NB4 (cell line): ENCODE results near the gene GBF1.

Experiments used
- DNase-seq: peaks from one replicate; pipeline ENCODE4 v3.0.0; 2010; ENCODE audit warnings: low read depth
- H3K4me3 ChIP-seq: one replicate; pipeline ENCODE4 v1.5.1; 2011; ENCODE audit warnings: mild to moderate bottlenecking, low read depth, low read length, moderate library complexity
- CTCF ChIP-seq: IDR thresholded peaks from one replicate; pipeline ENCODE4 v1.5.1; 2012; ENCODE audit warnings: low read depth, low read length
- MYC ChIP-seq: IDR thresholded peaks from 2 replicates; pipeline ENCODE4 v1.6.1; 2011; ENCODE audit warnings: low read depth, low read length
- POLR2A ChIP-seq: IDR thresholded peaks from 2 replicates; pipeline ENCODE4 v1.6.1; 2011; ENCODE audit warnings: mild to moderate bottlenecking; ENCODE audit not compliant: insufficient read length; ENCODE audit errors: extremely low read depth
- TF ChIP-seq, protein P1 (sequence below): IDR thresholded peaks from 2 replicates; pipeline ENCODE4 v1.6.1; 2011; ENCODE audit warnings: low read depth, low read length

The GBF1 gene

GRCh38 chr10:102418622-102419268 lies 173.4 kb downstream of the GBF1 start, which contains the start of gene PSD:
TSS of gene PSD (minus strand) at chr10:102418785. CDS start at chr10:102417038, 1,747 bp downstream.
- H3K4me3 ChIP-seq: no peak within 1 kb of the TSS
- TF ChIP-seq CTCF: no peak
- TF ChIP-seq, protein P1, sequence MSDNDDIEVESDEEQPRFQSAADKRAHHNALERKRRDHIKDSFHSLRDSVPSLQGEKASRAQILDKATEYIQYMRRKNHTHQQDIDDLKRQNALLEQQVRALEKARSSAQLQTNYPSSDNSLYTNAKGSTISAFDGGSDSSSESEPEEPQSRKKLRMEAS: no peak
- no peak for TF ChIP-seq MYC
- DNase-seq: no peak

DNA sequence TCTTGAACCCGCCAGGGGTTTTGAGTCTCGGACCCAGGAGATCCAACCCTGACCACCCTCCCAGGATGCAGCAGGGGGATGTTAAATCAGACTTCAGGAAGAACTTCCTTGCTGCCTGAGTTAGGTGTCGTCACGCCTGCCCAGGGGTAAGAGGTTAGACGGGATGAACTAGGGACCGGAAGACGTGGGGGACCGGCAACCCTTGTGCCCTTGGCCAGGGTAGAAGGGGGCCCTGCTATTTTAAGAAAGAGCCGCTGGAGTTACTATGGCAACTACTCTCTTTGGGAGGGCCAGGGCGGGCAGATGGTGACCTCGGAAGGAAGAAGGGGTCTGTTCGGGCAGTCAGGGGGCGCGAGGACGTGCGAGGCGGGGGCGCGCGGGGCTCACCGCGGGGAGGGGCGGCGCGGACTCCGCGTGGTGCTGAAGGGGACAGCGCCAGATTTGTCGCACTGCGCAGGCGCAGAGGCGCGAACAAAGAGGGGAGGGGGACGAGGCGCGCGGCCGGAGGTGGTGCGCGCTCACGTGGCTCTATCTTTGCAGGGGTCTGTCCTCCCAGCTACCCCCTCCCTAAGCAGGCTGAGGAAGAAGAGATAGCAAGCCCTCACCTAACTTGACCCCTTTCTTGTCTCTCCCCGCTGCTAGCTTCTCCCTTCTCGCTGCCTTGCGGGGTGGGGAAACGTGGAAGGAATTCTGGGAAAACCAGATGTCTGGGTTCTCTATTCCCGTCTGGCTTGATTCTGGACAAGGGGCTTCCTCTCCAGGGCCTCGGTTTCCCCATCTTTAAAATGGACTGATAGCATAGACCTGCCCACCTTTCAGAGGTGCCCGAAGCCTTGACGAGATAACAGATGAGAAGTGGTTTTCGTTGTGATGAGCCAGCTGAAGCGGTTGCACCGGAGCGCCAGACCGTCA lies 174.2 kb downstream of the GBF1 start:
- peak; percentile 66 for DNase-seq
- H3K4me3 ChIP-seq: peak overlapping the region; percentile 88
- TF ChIP-seq, protein P1: no peak
- TF ChIP-seq CTCF (peak; percentile 3), POLR2A (no peak), MYC (no peak)

DNA sequence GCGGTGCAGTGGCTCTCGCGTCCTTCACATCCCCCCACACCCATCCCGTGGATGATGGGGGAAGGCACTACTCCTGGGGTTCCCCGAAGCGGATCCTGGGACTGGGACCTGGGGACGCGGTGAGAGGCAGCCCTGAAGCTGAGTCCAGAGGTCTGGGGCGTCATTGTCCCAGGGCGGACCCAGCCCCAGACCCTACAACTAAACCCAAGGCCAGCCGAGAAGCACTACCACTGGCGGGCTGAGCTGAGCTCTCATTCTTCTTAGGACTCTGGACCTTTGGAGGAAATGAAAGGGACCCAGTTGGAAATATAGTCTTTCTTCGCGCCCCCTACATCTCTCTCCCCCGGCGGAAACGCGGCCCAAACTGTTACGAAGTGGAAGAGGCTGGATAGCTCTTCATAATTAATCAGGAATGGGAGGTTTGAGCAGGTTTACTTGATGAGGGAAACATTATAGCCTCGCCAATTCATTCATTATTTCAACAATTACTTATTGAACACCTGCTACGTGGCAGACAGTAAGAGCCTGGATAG lies 174.9 kb downstream of the GBF1 start:
- no peak for DNase-seq

GRCh38 chr10:102420714-102421506 lies 175.6 kb downstream of the GBF1 start, which contains the start of gene FBXL15:
TSS of gene FBXL15 (plus strand) at chr10:102420836. CDS start at chr10:102421130, 294 bp downstream.
- TF ChIP-seq POLR2A (peak; percentile 56), CTCF (no peak), MYC (peak; percentile 78)
- TF ChIP-seq, protein P1: peak; percentile 70
- peak within 1 kb of the TSS; percentile 88 for H3K4me3 ChIP-seq
- DNase-seq: peak; percentile 98

More for the DNA sequence above, 174.9 kb downstream of the GBF1 start:
- peak overlapping the region; percentile 88 for H3K4me3 ChIP-seq
- TF ChIP-seq, protein P1: no peak
- no peak for TF ChIP-seq POLR2A
- TF ChIP-seq MYC: no peak
- TF ChIP-seq CTCF: no peak

DNA sequence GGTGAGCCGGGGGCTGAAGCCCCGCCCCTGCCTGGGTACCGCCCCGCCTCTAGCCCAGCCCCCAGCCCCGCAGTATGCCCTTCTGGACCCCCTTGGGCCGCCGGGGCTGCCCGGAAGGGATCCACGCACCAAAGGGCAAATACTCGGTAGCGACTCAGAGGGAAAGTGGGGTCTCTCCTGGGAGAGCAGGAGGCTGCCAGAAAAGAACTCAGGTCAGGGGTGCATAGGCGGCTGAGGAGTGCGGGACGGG lies 176.1 kb downstream of the GBF1 start:
- peak overlapping the region; percentile 88 for H3K4me3 ChIP-seq
- no peak for DNase-seq

More for the DNA sequence above, 176.1 kb downstream of the GBF1 start:
- TF ChIP-seq, protein P1: no peak
- TF ChIP-seq POLR2A (no peak), MYC (no peak), CTCF (no peak)
